Mesothelial cell of epicardium (in vitro differentiated cells): Measurements from ENCODE around the gene SLC51B. TPM values are rescaled to one million over a fixed set of nuclear protein-coding genes. Genes with fewer than 3 reads are reported as not detected.
"Not testable (repeated sequence)": the region's sequence is repeated elsewhere in the genome, so short reads cannot be mapped to it uniquely, and the experiment has no call there.

ENCODE experiments used
- DNase-seq, 2 experiments: peaks; one replicate each; pipeline ENCODE4 v3.0.0; 2021; ENCODE audit warnings: low spot score in 2 of 2; ENCODE audit not compliant: unreplicated experiment in 2 of 2
- H3K27ac Mint-ChIP-seq: 2 replicates; pipeline ENCODE4 v1.8.0; 2021; ENCODE audit warnings: mixed read lengths
- H3K27me3 Mint-ChIP-seq: 2 replicates; pipeline ENCODE4 v1.8.0; 2021; ENCODE audit warnings: low read depth, mixed read lengths
- H3K36me3 Mint-ChIP-seq: 2 replicates; pipeline ENCODE4 v1.8.0; 2021; ENCODE audit warnings: mixed read lengths
- H3K4me1 Mint-ChIP-seq: 2 replicates; pipeline ENCODE4 v1.8.0; 2021; ENCODE audit warnings: mixed read lengths
- H3K4me3 Mint-ChIP-seq: 2 replicates; pipeline ENCODE4 v1.8.0; 2021; ENCODE audit warnings: mild to moderate bottlenecking, moderate library complexity, mixed read lengths
- H3K9me3 Mint-ChIP-seq: 2 replicates; pipeline ENCODE4 v1.8.0; 2021; ENCODE audit warnings: mixed read lengths
- CTCF ChIP-seq: fragments of 200-600 bp; sonication (generic); IDR thresholded peaks from one replicate; pipeline ENCODE4 v1.5.0; 2021; ENCODE audit warnings: antibody characterized with exemption; ENCODE audit not compliant: unreplicated experiment
- total RNA-seq: library from RNA; stranded (reverse); gene quantifications from 3 replicates; pipeline ENCODE4 v1.2.1, GENCODE V29; 2021

SLC51B gene
- total RNA-seq, 1 donor from 2014 or later: not detected

- Mint-ChIP-seq H3K27me3 (no peaks in the 10 kb centered on the region), H3K27ac (no peak overlapping the region), H3K36me3 (peaks cover 40% of the 10 kb centered on the region), H3K9me3 (peaks cover 13% of the 10 kb centered on the region), H3K4me3 (no peak overlapping the region), H3K4me1 (no peaks in the 10 kb centered on the region)
- no peak for TF ChIP-seq CTCF
- no peak for DNase-seq
Observed at GRCh38 chr15:65008983-65009382, 36.2 kb upstream of the SLC51B start.

- not testable (repeated sequence) for H3K4me3 Mint-ChIP-seq, H3K27ac Mint-ChIP-seq, DNase-seq, H3K27me3 Mint-ChIP-seq, H3K4me1 Mint-ChIP-seq
- Mint-ChIP-seq H3K36me3 (peaks cover 45% of the 10 kb centered on the region), H3K9me3 (peaks cover 18% of the 10 kb centered on the region)
Observed at GRCh38 chr15:65011198-65011597, 34.0 kb upstream of the SLC51B start.

- no peak for TF ChIP-seq CTCF
- peaks cover 34% of the 10 kb centered on the region for H3K36me3 Mint-ChIP-seq
- H3K9me3 Mint-ChIP-seq: no peaks in the 10 kb centered on the region
- no peak overlapping the region for H3K27ac Mint-ChIP-seq
- H3K27me3 Mint-ChIP-seq: no peaks in the 10 kb centered on the region
- H3K4me3 Mint-ChIP-seq: no peak overlapping the region
- DNase-seq: no peak
- no peaks in the 10 kb centered on the region for H3K4me1 Mint-ChIP-seq
Observed at GRCh38 chr15:65020419-65020818, 24.8 kb upstream of the SLC51B start.

GRCh38 chr15:65021488-65021887 is 23.7 kb upstream of the SLC51B start:
- peaks cover 32% of the 10 kb centered on the region for H3K36me3 Mint-ChIP-seq
- no peak overlapping the region for H3K27ac Mint-ChIP-seq
- DNase-seq: no peak
- no peaks in the 10 kb centered on the region for H3K9me3 Mint-ChIP-seq
- no peak for TF ChIP-seq CTCF
- no peak overlapping the region for H3K4me3 Mint-ChIP-seq
- no peaks in the 10 kb centered on the region for H3K4me1 Mint-ChIP-seq
- no peaks in the 10 kb centered on the region for H3K27me3 Mint-ChIP-seq

- no peak overlapping the region for H3K27ac Mint-ChIP-seq
- no peak for TF ChIP-seq CTCF
- peaks cover 4% of the 10 kb centered on the region for H3K27me3 Mint-ChIP-seq
- peaks cover 16% of the 10 kb centered on the region for H3K36me3 Mint-ChIP-seq
- DNase-seq: no peak
- peaks cover 8% of the 10 kb centered on the region for H3K4me1 Mint-ChIP-seq
- H3K4me3 Mint-ChIP-seq: no peak overlapping the region
- no peaks in the 10 kb centered on the region for H3K9me3 Mint-ChIP-seq
Observed at GRCh38 chr15:65026756-65027155, 18.4 kb upstream of the SLC51B start.

GRCh38 chr15:65027593-65027992 is 17.6 kb upstream of the SLC51B start:
- peaks cover 16% of the 10 kb centered on the region for H3K36me3 Mint-ChIP-seq
- DNase-seq: no peak
- TF ChIP-seq CTCF: no peak
- H3K27ac Mint-ChIP-seq: no peak overlapping the region
- H3K9me3 Mint-ChIP-seq: no peaks in the 10 kb centered on the region
- peak overlapping the region; percentile 71 for H3K4me3 Mint-ChIP-seq
- peaks cover 8% of the 10 kb centered on the region for H3K4me1 Mint-ChIP-seq
- H3K27me3 Mint-ChIP-seq: peaks cover 8% of the 10 kb centered on the region
